ENCODE measurements around the gene CIITA. TPM values are rescaled to one million over a fixed set of nuclear protein-coding genes. Genes with fewer than 3 reads are reported as not detected.

Gene CIITA
- total and polyA plus RNA-seq, 10 of the 15 experiments (the other 5 are each of a cell fraction or from before 2014, with no cell fraction given) = 11.5 to 145 (median 49.7) TPM

- Histone ChIP-seq H2AFZ (ENCODE audit: control insufficient read depth, low read depth, low read length) (no peak overlapping the region), H3K36me3 (ENCODE audit: control insufficient read depth in 2 of 2, insufficient read depth in 2 of 2, low read length in 1 of 2) (peaks cover 48 to 75% of the 10 kb centered on the region in 2 experiments), H3K27me3 (replicated peaks in 1 of 2; ENCODE audit: control insufficient read depth in 2 of 2, insufficient read depth in 2 of 2, low read length in 1 of 2) (no peaks in the 10 kb centered on the region), H3K4me2 (ENCODE audit: control insufficient read depth, insufficient read depth) (no peak overlapping the region), H4K20me1 (ENCODE audit: control insufficient read depth, insufficient read depth) (no peaks in the 10 kb centered on the region; the same call in 1 of the 2 replicates), H3K9me3 (replicated peaks; ENCODE audit: control insufficient read depth, insufficient read depth, low read length) (peaks cover 4% of the 10 kb centered on the region; the same call in 1 of the 3 replicates), H3K79me2 (ENCODE audit: control insufficient read depth, insufficient read depth, low read length) (no peaks in the 10 kb centered on the region; the same call in 1 of the 2 replicates), H3K4me3 (no peak overlapping the region), H3K27ac (ENCODE audit: control insufficient read depth, insufficient read depth) (no peak overlapping the region), H3K4me1 (ENCODE audit: control insufficient read depth, insufficient read depth, low read length) (peaks cover under 1% of the 10 kb centered on the region; the same call in 1 of the 2 replicates), H3K9ac (ENCODE audit: control insufficient read depth, insufficient read depth, low read length) (no peak overlapping the region)
- TF ChIP-seq HDAC6 (IDR thresholded peaks at IDR 0.05; ENCODE audit: unreplicated experiment) (no peak), POLR2A (IDR thresholded peaks at IDR 0.05; ENCODE audit: low read depth, low read length) (0 out of 2 replicates have a peak, but pooled peaks have one; percentile 39), BHLHE40 (IDR thresholded peaks at IDR 0.05; ENCODE audit: borderline replicate concordance in 1 of 2, low read depth in 2 of 2, low read length in 1 of 2) (no peak), ZZZ3 (IDR thresholded peaks at IDR 0.05; ENCODE audit: control insufficient read depth, insufficient read length, low read depth) (no peak)
- FAIRE-seq (no peak), DNase-seq (ENCODE audit: low read depth, low spot score) (no peak), ATAC-seq (no peak)
- BruUV-seq (replicated peaks) = no TSS peak
- 93% methylated on average over 19 of the region's 19 CpGs for WGBS (ENCODE audit: insufficient coverage, insufficient replicate concordance, low lambda C conversion rate, missing lambda C conversion rate)
- RAD21 ChIA-PET (ENCODE audit: unreplicated experiment) = interaction anchor here (0.8 kb wide), 1 partner anchor 28 kb away, joined by 3 read pairs; no protein-coding TSS in a partner anchor
- CTCF ChIA-PET = no interaction called here
- in situ Hi-C loops (cut with MboI) = no loop called here
- intact Hi-C loops (cut with micrococcal nuclease; ENCODE audit: unreplicated experiment) = no loop called here
- SMC1A ChIA-PET (ENCODE audit: uncharacterized antibody, unreplicated experiment) = no interaction called here
- POLR2A ChIA-PET = interaction anchor here (0.7 kb wide), 1 partner anchor 24 kb away, joined by 3 read pairs; no protein-coding TSS in a partner anchor
These were observed 29.5 kb downstream of the CIITA start for GRCh38 chr16:10906482-10906881.

DNA sequence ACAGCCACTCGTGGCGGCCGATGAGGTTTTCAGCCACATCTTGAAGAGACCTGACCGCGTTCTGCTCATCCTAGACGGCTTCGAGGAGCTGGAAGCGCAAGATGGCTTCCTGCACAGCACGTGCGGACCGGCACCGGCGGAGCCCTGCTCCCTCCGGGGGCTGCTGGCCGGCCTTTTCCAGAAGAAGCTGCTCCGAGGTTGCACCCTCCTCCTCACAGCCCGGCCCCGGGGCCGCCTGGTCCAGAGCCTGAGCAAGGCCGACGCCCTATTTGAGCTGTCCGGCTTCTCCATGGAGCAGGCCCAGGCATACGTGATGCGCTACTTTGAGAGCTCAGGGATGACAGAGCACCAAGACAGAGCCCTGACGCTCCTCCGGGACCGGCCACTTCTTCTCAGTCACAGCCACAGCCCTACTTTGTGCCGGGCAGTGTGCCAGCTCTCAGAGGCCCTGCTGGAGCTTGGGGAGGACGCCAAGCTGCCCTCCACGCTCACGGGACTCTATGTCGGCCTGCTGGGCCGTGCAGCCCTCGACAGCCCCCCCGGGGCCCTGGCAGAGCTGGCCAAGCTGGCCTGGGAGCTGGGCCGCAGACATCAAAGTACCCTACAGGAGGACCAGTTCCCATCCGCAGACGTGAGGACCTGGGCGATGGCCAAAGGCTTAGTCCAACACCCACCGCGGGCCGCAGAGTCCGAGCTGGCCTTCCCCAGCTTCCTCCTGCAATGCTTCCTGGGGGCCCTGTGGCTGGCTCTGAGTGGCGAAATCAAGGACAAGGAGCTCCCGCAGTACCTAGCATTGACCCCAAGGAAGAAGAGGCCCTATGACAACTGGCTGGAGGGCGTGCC is 30.1 kb downstream of the CIITA start:
- Histone ChIP-seq H3K4me3 (no peak overlapping the region), H3K27me3 (replicated peaks in 1 of 2; ENCODE audit: control insufficient read depth in 2 of 2, insufficient read depth in 2 of 2, low read length in 1 of 2) (no peaks in the 10 kb centered on the region), H2AFZ (ENCODE audit: control insufficient read depth, low read depth, low read length) (no peak overlapping the region), H3K9me3 (replicated peaks; ENCODE audit: control insufficient read depth, insufficient read depth, low read length) (peaks cover 4% of the 10 kb centered on the region; the same call in 1 of the 3 replicates), H3K4me1 (ENCODE audit: control insufficient read depth, insufficient read depth, low read length) (peaks cover 7% of the 10 kb centered on the region), H3K4me2 (ENCODE audit: control insufficient read depth, insufficient read depth) (no peak overlapping the region), H3K36me3 (ENCODE audit: control insufficient read depth in 2 of 2, insufficient read depth in 2 of 2, low read length in 1 of 2) (peaks cover 49 to 69% of the 10 kb centered on the region in 2 experiments), H3K27ac (ENCODE audit: control insufficient read depth, insufficient read depth) (no peak overlapping the region), H3K79me2 (ENCODE audit: control insufficient read depth, insufficient read depth, low read length) (no peaks in the 10 kb centered on the region; the same call in 1 of the 2 replicates), H4K20me1 (ENCODE audit: control insufficient read depth, insufficient read depth) (no peaks in the 10 kb centered on the region; the same call in 1 of the 2 replicates), H3K9ac (ENCODE audit: control insufficient read depth, insufficient read depth, low read length) (no peak overlapping the region)
- 94% methylated on average over 46 of the region's 46 CpGs for WGBS (ENCODE audit: insufficient coverage, insufficient replicate concordance, low lambda C conversion rate, missing lambda C conversion rate)
- RAD21 ChIA-PET (ENCODE audit: unreplicated experiment) = interaction anchor here (0.8 kb wide), 1 partner anchor 29 kb away, joined by 3 read pairs; no protein-coding TSS in a partner anchor
- POLR2A ChIA-PET = no interaction called here
- CTCF ChIA-PET = no interaction called here
- DNase-seq (ENCODE audit: low read depth, low spot score) = no peak
- intact Hi-C loops (cut with micrococcal nuclease; ENCODE audit: unreplicated experiment) = no loop called here
- FAIRE-seq = no peak
- in situ Hi-C loops (cut with MboI) = no loop called here
- SMC1A ChIA-PET (ENCODE audit: uncharacterized antibody, unreplicated experiment) = interaction anchor here (1.1 to 6.3 kb wide), 2 partner anchors 16 to 163 kb away, joined by 5 to 49 read pairs; no protein-coding TSS in a partner anchor
- TF ChIP-seq NBN (IDR thresholded peaks at IDR 0.05) (no peak), HDAC6 (IDR thresholded peaks at IDR 0.05; ENCODE audit: unreplicated experiment) (no peak), ZNF217 (IDR thresholded peaks at IDR 0.05) (no peak), ETV6 (conservative IDR thresholded peaks at IDR 0.05 in 1 of 2, IDR thresholded peaks at IDR 0.05 in 1 of 2; ENCODE audit: borderline replicate concordance in 1 of 2, low read depth in 1 of 2) (no peak), E2F4 (IDR thresholded peaks at IDR 0.05; ENCODE audit: low read depth, low read length) (no peak), EP300 (IDR thresholded peaks at IDR 0.05; ENCODE audit: borderline replicate concordance in 1 of 2, control insufficient read depth in 1 of 2, low read depth in 2 of 2, low read length in 2 of 2) (no peak), KLF5 (IDR thresholded peaks at IDR 0.05; ENCODE audit: partially characterized antibody) (no peak)
- ATAC-seq = no peak
- no TSS peak for BruUV-seq (replicated peaks)
